Duodenal mucosa (tissue), 2 donors: Measurements from ENCODE around the gene MAMDC2.

Experiments used
- H3K27ac ChIP-seq: one replicate; pipeline ENCODE4 v1.7.0; 2013; ENCODE audit warnings: low read depth, low read length
- H3K27me3 ChIP-seq, 2 donors: one replicate each; pipeline ENCODE4 v1.7.0; 2013; ENCODE audit warnings: low read length in 2 of 2, control low read depth in 1 of 2; ENCODE audit not compliant: insufficient read depth in 2 of 2, control insufficient read depth in 1 of 2
- H3K36me3 ChIP-seq, 2 donors: one replicate each; pipeline ENCODE4 v1.7.0; 2013; ENCODE audit warnings: low read length in 2 of 2, control low read depth in 1 of 2; ENCODE audit not compliant: insufficient read depth in 2 of 2, control insufficient read depth in 1 of 2
- H3K4me1 ChIP-seq, 2 donors: one replicate each; pipeline ENCODE4 v1.7.0; 2013; ENCODE audit warnings: low read length in 2 of 2, control low read depth in 1 of 2; ENCODE audit not compliant: insufficient read depth in 2 of 2, control insufficient read depth in 1 of 2
- H3K4me3 ChIP-seq, 2 donors: one replicate each; pipeline ENCODE4 v1.7.0; 2013; ENCODE audit warnings: low read length in 2 of 2, low read depth in 1 of 2
- H3K9ac ChIP-seq, 2 donors: one replicate each; pipeline ENCODE4 v1.7.0; 2013; ENCODE audit warnings: low read length in 2 of 2, low read depth in 1 of 2
- H3K9me3 ChIP-seq, 2 donors: one replicate each; pipeline ENCODE4 v1.7.0; 2013; ENCODE audit warnings: low read length in 2 of 2, control low read depth in 1 of 2; ENCODE audit not compliant: control insufficient read depth in 1 of 2

The MAMDC2 gene

GRCh38 chr9:70046274-70047070 is 2.8 kb downstream of the MAMDC2 start:
- Histone ChIP-seq H3K9ac (no peak overlapping the region), H3K4me3 (peak overlapping the region in 1 of 2 donors; percentile 22), H3K27me3 (peaks cover 8 to 17% of the 10 kb centered on the region in 2 donors), H3K4me1 (peaks cover 5 to 9% of the 10 kb centered on the region in 2 donors), H3K36me3 (no peaks in the 10 kb centered on the region), H3K27ac (no peak overlapping the region), H3K9me3 (no peaks in the 10 kb centered on the region)

- Histone ChIP-seq H3K4me3 (no peak overlapping the region), H3K27me3 (peaks cover 0 to 6% of the 10 kb centered on the region in 2 donors), H3K27ac (no peak overlapping the region), H3K9ac (no peak overlapping the region), H3K36me3 (no peaks in the 10 kb centered on the region), H3K4me1 (peaks cover 5 to 9% of the 10 kb centered on the region in 2 donors), H3K9me3 (no peaks in the 10 kb centered on the region)
Observed at GRCh38 chr9:70049236-70049635, 5.6 kb downstream of the MAMDC2 start.

DNA sequence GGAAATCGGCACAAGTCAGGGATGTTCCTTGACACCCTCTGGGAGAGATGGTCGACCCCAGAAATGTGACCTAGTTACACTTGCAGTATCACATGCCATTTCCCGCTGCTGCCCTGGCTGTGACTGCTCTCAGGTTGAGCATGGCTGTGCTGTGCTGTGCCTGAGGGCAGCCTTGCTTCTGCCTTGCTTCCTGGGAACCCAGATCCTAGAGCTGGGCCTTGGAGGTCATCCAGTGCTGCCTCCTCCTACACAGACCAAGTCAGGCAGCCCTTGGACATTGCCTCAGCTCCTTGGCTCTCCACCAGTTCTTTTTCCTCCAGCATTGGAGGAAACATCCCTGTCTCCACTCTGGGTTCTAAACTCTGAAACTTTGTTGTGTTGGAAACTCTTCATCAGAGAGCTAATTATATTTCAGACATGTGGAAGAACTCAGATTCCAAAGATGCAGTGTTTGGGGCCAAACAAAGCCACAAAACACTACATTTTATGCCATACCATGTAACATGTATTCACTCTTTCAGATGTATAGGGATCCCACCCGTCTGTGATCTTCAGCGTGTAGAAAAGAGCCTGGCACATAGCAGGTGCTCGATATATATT is 6.1 kb downstream of the MAMDC2 start:
- Histone ChIP-seq H3K27ac (no peak overlapping the region), H3K4me1 (peaks cover 5 to 9% of the 10 kb centered on the region in 2 donors), H3K36me3 (no peaks in the 10 kb centered on the region), H3K9me3 (no peaks in the 10 kb centered on the region), H3K4me3 (no peak overlapping the region), H3K9ac (no peak overlapping the region), H3K27me3 (peaks cover 0 to 5% of the 10 kb centered on the region in 2 donors)

GRCh38 chr9:70052768-70053167 is 9.1 kb downstream of the MAMDC2 start:
- peaks cover 5 to 9% of the 10 kb centered on the region in 2 donors for H3K4me1 ChIP-seq
- no peaks in the 10 kb centered on the region for H3K36me3 ChIP-seq
- H3K27me3 ChIP-seq: no peaks in the 10 kb centered on the region
- H3K4me3 ChIP-seq: no peak overlapping the region
- no peak overlapping the region for H3K9ac ChIP-seq
- no peaks in the 10 kb centered on the region for H3K9me3 ChIP-seq
- H3K27ac ChIP-seq: no peak overlapping the region

DNA sequence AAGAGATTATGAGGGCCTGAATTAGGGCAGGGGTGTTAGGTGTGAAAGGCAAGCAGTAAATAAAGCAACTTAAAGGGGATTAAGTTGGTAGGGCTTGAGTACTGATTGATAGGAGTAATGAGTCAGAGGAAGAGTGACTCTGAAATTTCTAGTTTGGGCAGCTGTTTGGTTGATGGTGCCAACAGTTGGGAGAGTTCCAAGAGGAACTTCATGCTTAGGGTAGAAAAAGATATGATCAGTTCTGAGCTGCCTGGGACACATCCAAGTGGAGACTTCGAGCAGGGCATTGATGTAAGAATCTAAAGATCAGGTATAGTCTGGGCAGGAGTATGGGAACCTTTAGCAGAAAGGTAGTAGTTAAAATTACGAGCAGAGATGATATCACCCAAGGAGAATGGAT is 10.2 kb downstream of the MAMDC2 start:
- Histone ChIP-seq H3K36me3 (no peaks in the 10 kb centered on the region), H3K4me1 (peaks cover 5 to 6% of the 10 kb centered on the region in 2 donors), H3K27ac (no peak overlapping the region)

DNA sequence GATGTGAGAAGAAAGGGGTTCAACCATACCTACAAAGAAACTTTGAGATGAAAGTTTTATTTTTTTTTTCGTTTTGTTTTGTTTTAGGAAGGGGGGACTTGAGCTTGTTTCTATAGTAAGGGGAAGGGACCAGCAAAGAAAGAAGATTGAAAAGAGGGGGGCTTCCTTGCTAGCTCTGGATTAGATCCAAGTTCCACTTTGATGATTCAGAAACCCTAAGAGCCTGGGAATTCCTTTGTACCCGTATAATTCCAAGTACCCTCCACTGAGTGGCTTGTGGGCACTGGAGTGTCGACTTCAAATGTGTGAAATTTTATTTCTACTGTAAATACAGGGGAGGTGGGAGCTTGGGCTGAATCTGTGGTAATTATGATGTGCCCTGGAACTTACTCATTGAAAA is 10.9 kb downstream of the MAMDC2 start:
- H3K4me3 ChIP-seq: no peak overlapping the region
- no peaks in the 10 kb centered on the region for H3K27me3 ChIP-seq
- no peak overlapping the region for H3K27ac ChIP-seq
- H3K36me3 ChIP-seq: no peaks in the 10 kb centered on the region
- no peak overlapping the region for H3K9ac ChIP-seq
- H3K9me3 ChIP-seq: no peaks in the 10 kb centered on the region
- peaks cover 0 to 1% of the 10 kb centered on the region in 2 donors for H3K4me1 ChIP-seq

More for the DNA sequence above, 10.2 kb downstream of the MAMDC2 start:
- no peak overlapping the region for H3K9ac ChIP-seq
- no peaks in the 10 kb centered on the region for H3K9me3 ChIP-seq
- H3K27me3 ChIP-seq: no peaks in the 10 kb centered on the region
- H3K4me3 ChIP-seq: no peak overlapping the region

GRCh38 chr9:70055406-70056210 is 12.0 kb downstream of the MAMDC2 start:
- Histone ChIP-seq H3K36me3 (no peaks in the 10 kb centered on the region), H3K9ac (no peak overlapping the region), H3K4me1 (no peaks in the 10 kb centered on the region), H3K9me3 (no peaks in the 10 kb centered on the region), H3K27me3 (no peaks in the 10 kb centered on the region), H3K4me3 (no peak overlapping the region), H3K27ac (no peak overlapping the region)

- H3K36me3 ChIP-seq: no peaks in the 10 kb centered on the region
- H3K9me3 ChIP-seq: no peaks in the 10 kb centered on the region
- no peak overlapping the region for H3K27ac ChIP-seq
- no peak overlapping the region for H3K9ac ChIP-seq
- no peaks in the 10 kb centered on the region for H3K4me1 ChIP-seq
- H3K4me3 ChIP-seq: no peak overlapping the region
- H3K27me3 ChIP-seq: no peaks in the 10 kb centered on the region
Observed at GRCh38 chr9:70056211-70056944, 12.7 kb downstream of the MAMDC2 start.

DNA sequence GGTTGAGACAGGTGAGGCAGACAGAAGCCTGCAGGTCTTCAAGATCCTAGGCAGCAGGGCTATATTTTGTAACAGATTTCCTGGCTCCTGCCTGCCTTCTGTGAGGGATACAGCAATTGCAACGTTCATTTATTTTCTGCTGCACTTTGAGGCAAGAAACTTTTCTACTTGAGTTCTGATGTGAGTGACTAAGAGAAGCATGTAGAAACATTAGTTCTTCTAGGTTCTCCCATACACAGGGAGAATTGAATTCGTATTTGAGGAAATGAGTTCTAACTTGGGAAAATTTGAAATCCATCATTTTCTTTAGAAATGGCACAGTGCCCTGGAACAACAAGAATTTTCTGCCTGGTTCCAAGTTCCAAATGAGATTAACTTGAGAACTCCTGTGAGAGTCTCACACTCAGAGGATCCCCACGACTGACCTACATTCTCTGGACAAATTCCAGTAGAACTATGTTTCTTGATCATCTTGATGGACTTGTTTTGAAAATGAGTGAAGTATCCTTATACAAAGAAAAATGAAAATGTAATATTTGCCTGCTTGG is 15.0 kb downstream of the MAMDC2 start:
- H3K9me3 ChIP-seq: no peaks in the 10 kb centered on the region
- no peaks in the 10 kb centered on the region for H3K4me1 ChIP-seq
- H3K27ac ChIP-seq: no peak overlapping the region
- no peaks in the 10 kb centered on the region for H3K27me3 ChIP-seq
- no peak overlapping the region for H3K9ac ChIP-seq
- H3K36me3 ChIP-seq: no peaks in the 10 kb centered on the region
- H3K4me3 ChIP-seq: no peak overlapping the region
